Measurements from ENCODE around the gene TTLL5. TPM values are rescaled to one million over a fixed set of nuclear protein-coding genes. Genes with fewer than 3 reads are reported as not detected.

The TTLL5 gene
- total RNA-seq, 3 donors from 2014 or later: 21.9 to 66.6 (median 35.7) TPM

- H3K27me3 ChIP-seq: no peaks in the 10 kb centered on the region
- DNase-seq (ENCODE audit: low spot score in 2 of 2): peak; percentile 76 to 88
These were observed 6.8 kb upstream of the TTLL5 start for GRCh38 chr14:75654127-75654732.

GRCh38 chr14:75655235-75655634 is 5.8 kb upstream of the TTLL5 start:
- Histone ChIP-seq H3K27ac (no peak overlapping the region), H3K9me3 (no peaks in the 10 kb centered on the region), H3K27me3 (no peaks in the 10 kb centered on the region), H3K4me3 (no peak overlapping the region), H3K36me3 (peaks cover 5% of the 10 kb centered on the region), H3K4me1 (no peaks in the 10 kb centered on the region)
- DNase-seq (ENCODE audit: low spot score in 2 of 2): no peak
- intact Hi-C loops (cut with DNase I; ENCODE audit: low total_unique reads): no loop called here
- no peak for TF ChIP-seq CTCF (IDR thresholded peaks at IDR 0.05)
- TF ChIP-seq POLR2AphosphoS5 (IDR thresholded peaks at IDR 0.05): no peak
- no peak for TF ChIP-seq POLR2A (IDR thresholded peaks at IDR 0.05)

More at GRCh38 chr14:75654127-75654732, 6.8 kb upstream of the TTLL5 start:
- intact Hi-C loops (cut with DNase I; ENCODE audit: low total_unique reads): loop anchor here (1.0 kb wide), 1 partner anchor 77 kb away; no protein-coding TSS in a partner anchor
- Histone ChIP-seq H3K4me3 (no peak overlapping the region), H3K4me1 (no peaks in the 10 kb centered on the region), H3K36me3 (peaks cover 5% of the 10 kb centered on the region), H3K27ac (no peak overlapping the region), H3K9me3 (no peaks in the 10 kb centered on the region)
- peak in 2 of 3 donors; percentile 33 to 53 for TF ChIP-seq POLR2AphosphoS5 (IDR thresholded peaks at IDR 0.05)
- peak; percentile 91 to 92 (median 91) for TF ChIP-seq CTCF (IDR thresholded peaks at IDR 0.05)
- TF ChIP-seq POLR2A (IDR thresholded peaks at IDR 0.05): no peak

GRCh38 chr14:75657331-75657730 is 3.7 kb upstream of the TTLL5 start:
- H3K27me3 ChIP-seq: no peaks in the 10 kb centered on the region
- DNase-seq (ENCODE audit: low spot score in 2 of 2): no peak
- H3K9me3 ChIP-seq: no peaks in the 10 kb centered on the region
- H3K4me3 ChIP-seq: no peak overlapping the region
- H3K36me3 ChIP-seq: peaks cover 5% of the 10 kb centered on the region
- H3K27ac ChIP-seq: no peak overlapping the region
- no peak for TF ChIP-seq POLR2AphosphoS5 (IDR thresholded peaks at IDR 0.05)
- no peak for TF ChIP-seq POLR2A (IDR thresholded peaks at IDR 0.05)
- TF ChIP-seq CTCF (IDR thresholded peaks at IDR 0.05): no peak
- no peaks in the 10 kb centered on the region for H3K4me1 ChIP-seq
- intact Hi-C loops (cut with DNase I; ENCODE audit: low total_unique reads): no loop called here

GRCh38 chr14:75658957-75659356 is 2.1 kb upstream of the TTLL5 start:
- Histone ChIP-seq H3K27me3 (no peaks in the 10 kb centered on the region), H3K4me1 (no peaks in the 10 kb centered on the region), H3K9me3 (no peaks in the 10 kb centered on the region), H3K27ac (no peak overlapping the region), H3K4me3 (no peak overlapping the region), H3K36me3 (peaks cover 5% of the 10 kb centered on the region)
- TF ChIP-seq POLR2A (IDR thresholded peaks at IDR 0.05): no peak
- TF ChIP-seq POLR2AphosphoS5 (IDR thresholded peaks at IDR 0.05): no peak
- TF ChIP-seq CTCF (IDR thresholded peaks at IDR 0.05): no peak
- intact Hi-C loops (cut with DNase I; ENCODE audit: low total_unique reads): no loop called here
- no peak for DNase-seq (ENCODE audit: low spot score in 2 of 2)

- Histone ChIP-seq H3K36me3 (no peaks in the 10 kb centered on the region), H3K27ac (peak overlapping the region; percentile 85 to 96), H3K9me3 (no peaks in the 10 kb centered on the region), H3K4me3 (peak overlapping the region; percentile 89 to 97 (median 97)), H3K4me1 (no peaks in the 10 kb centered on the region), H3K27me3 (no peaks in the 10 kb centered on the region)
- intact Hi-C loops (cut with DNase I; ENCODE audit: low total_unique reads): no loop called here
- TF ChIP-seq POLR2AphosphoS5 (IDR thresholded peaks at IDR 0.05) (no peak), POLR2A (IDR thresholded peaks at IDR 0.05) (no peak), CTCF (IDR thresholded peaks at IDR 0.05) (no peak)
- no peak for DNase-seq (ENCODE audit: low spot score in 2 of 2)
These were observed 812 bp upstream of the TTLL5 start for GRCh38 chr14:75660238-75660629.
